Loucy (cell line): ENCODE results near the gene MXD4.
A peak's percentile ranks its signal among the peaks of the same experiment; 100 is the strongest.

Source experiments
- H2AFZ ChIP-seq: fragments of 200-600 bp; sonication (generic); 2 replicates; pipeline ENCODE4 v1.6.0; 2016; ENCODE audit warnings: antibody characterized with exemption, mild to moderate bottlenecking, low read length, moderate library complexity
- H3F3A ChIP-seq: fragments of 200-600 bp; 2 replicates; pipeline ENCODE4 v1.6.0; 2016; ENCODE audit warnings: antibody characterized with exemption, low read depth, mild to moderate bottlenecking
- H3K27me3 ChIP-seq: fragments of 200-600 bp; sonication (generic); 2 replicates; pipeline ENCODE4 v1.6.1; 2014; ENCODE audit warnings: low read length, mild to moderate bottlenecking; ENCODE audit not compliant: insufficient read depth, poor library complexity, severe bottlenecking
- H3K36me3 ChIP-seq: fragments of 200-600 bp; sonication (generic); 2 replicates; pipeline ENCODE4 v1.6.1; 2016; ENCODE audit warnings: low read length; ENCODE audit not compliant: insufficient read depth
- H3K4me1 ChIP-seq: fragments of 200-600 bp; sonication (generic); 2 replicates; pipeline ENCODE4 v1.5.1; 2014; ENCODE audit warnings: low read length, mild to moderate bottlenecking; ENCODE audit not compliant: insufficient read depth, poor library complexity, severe bottlenecking
- H3K4me2 ChIP-seq: fragments of 200-600 bp; sonication (generic); 2 replicates; pipeline ENCODE4 v1.6.0; 2014; ENCODE audit warnings: antibody characterized with exemption, low read length, low read depth, mild to moderate bottlenecking; ENCODE audit not compliant: poor library complexity, severe bottlenecking
- H3K4me3 ChIP-seq: fragments of 200-600 bp; sonication (generic); 2 replicates; pipeline ENCODE4 v1.5.1; 2014; ENCODE audit warnings: low read length, mild to moderate bottlenecking, mixed read lengths; ENCODE audit not compliant: poor library complexity, severe bottlenecking
- H3K79me2 ChIP-seq: fragments of 200-600 bp; sonication (generic); 2 replicates; pipeline ENCODE4 v1.6.1; 2014; ENCODE audit warnings: low read length; ENCODE audit not compliant: insufficient read depth
- H3K9ac ChIP-seq: fragments of 200-600 bp; sonication (generic); 2 replicates; pipeline ENCODE4 v1.6.0; 2014; ENCODE audit warnings: mild to moderate bottlenecking, low read depth, low read length, moderate library complexity; ENCODE audit not compliant: poor library complexity, severe bottlenecking
- H3K9me2 ChIP-seq: fragments of 200-600 bp; sonication (generic); replicated peaks from 2 replicates; pipeline ENCODE4 v1.6.1; 2016; ENCODE audit warnings: low read depth, low read length, mixed read lengths
- H3K9me3 ChIP-seq: fragments of 200-600 bp; sonication (generic); 2 replicates; pipeline ENCODE4 v1.6.1; 2014; ENCODE audit warnings: mild to moderate bottlenecking, antibody characterized with exemption, low read length, low read depth; ENCODE audit not compliant: insufficient read depth
- H4K20me1 ChIP-seq: fragments of 200-600 bp; sonication (generic); 2 replicates; pipeline ENCODE4 v1.6.0; 2014; ENCODE audit warnings: antibody characterized with exemption, low read length, mild to moderate bottlenecking; ENCODE audit not compliant: insufficient read depth, poor library complexity, severe bottlenecking
- CTCF ChIP-seq: fragments of 200-600 bp; sonication (generic); conservative IDR thresholded peaks from 2 replicates; pipeline ENCODE4 v1.5.1; 2014; ENCODE audit warnings: mild to moderate bottlenecking, antibody characterized with exemption, low read length
- EZH2phosphoT487 ChIP-seq: fragments of 200-600 bp; IDR thresholded peaks from 2 replicates; pipeline ENCODE4 v1.6.1; 2018; ENCODE audit warnings: antibody characterized with exemption, mild to moderate bottlenecking, moderate library complexity, borderline replicate concordance

The MXD4 gene

GRCh38 chr4:2274320-2275043, 12.6 kb upstream of the MXD4 start:
- no peaks in the 10 kb centered on the region for H3K9me3 ChIP-seq
- no peak overlapping the region for H3K4me2 ChIP-seq
- H2AFZ ChIP-seq, result no peak overlapping the region
- no peak overlapping the region for H3K9ac ChIP-seq
- H3K36me3 ChIP-seq, result no peaks in the 10 kb centered on the region
- no peaks in the 10 kb centered on the region for H3F3A ChIP-seq
- no peaks in the 10 kb centered on the region for H4K20me1 ChIP-seq
- no peaks in the 10 kb centered on the region for H3K9me2 ChIP-seq
- H3K4me1 ChIP-seq, result peaks cover 16% of the 10 kb centered on the region
- H3K4me3 ChIP-seq, result no peak overlapping the region
- TF ChIP-seq EZH2phosphoT487, result no peak
- no peak for TF ChIP-seq CTCF
- no peaks in the 10 kb centered on the region for H3K79me2 ChIP-seq
- no peaks in the 10 kb centered on the region for H3K27me3 ChIP-seq

DNA sequence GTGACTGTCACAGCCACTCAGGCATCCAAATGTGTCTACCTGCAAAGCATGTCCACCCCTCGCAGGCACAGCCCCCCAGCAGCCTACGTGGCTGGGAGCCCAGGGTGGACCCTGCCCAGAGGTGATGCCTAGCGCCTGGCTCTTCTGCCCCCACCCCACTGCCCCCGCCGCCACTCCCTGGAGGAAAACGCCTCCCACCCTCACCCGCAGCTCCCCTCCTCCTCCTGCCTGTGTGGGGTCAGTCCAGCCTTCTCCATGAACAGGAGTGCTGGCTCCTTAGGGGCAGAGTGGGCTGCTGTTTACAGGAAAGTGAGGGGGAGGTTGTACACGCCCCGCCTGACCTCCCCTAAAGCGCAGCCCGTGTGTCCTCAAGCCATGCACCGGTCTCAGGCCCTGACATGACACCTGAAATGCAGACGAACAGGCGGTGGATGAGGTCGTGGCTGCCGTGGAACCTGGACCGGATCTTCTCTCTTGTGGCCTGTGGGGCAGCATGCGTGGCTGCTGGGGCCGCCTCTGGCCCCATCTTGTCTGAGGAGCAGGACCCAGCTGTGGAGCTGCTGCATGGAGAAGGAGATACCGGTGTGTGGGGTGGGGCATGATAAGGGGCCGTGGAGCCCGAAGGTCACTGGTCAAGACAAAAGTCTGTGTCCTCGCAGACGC, 11.9 kb upstream of the MXD4 start:
- Histone ChIP-seq H3K79me2 (no peaks in the 10 kb centered on the region), H3K9me2 (no peaks in the 10 kb centered on the region), H3K4me3 (no peak overlapping the region), H3F3A (no peaks in the 10 kb centered on the region), H2AFZ (no peak overlapping the region), H3K36me3 (no peaks in the 10 kb centered on the region), H4K20me1 (no peaks in the 10 kb centered on the region), H3K9ac (no peak overlapping the region), H3K4me2 (no peak overlapping the region), H3K9me3 (no peaks in the 10 kb centered on the region), H3K27me3 (no peaks in the 10 kb centered on the region), H3K4me1 (peaks cover 16% of the 10 kb centered on the region)
- TF ChIP-seq CTCF (no peak), EZH2phosphoT487 (no peak)

- peak overlapping the region; percentile 37 for H3K9ac ChIP-seq
These were observed 11.3 kb upstream of the MXD4 start for GRCh38 chr4:2273221-2273620.

More at GRCh38 chr4:2273221-2273620, 11.3 kb upstream of the MXD4 start:
- H2AFZ ChIP-seq, result no peak overlapping the region; the same call in 1 of the 2 replicates
- H3K79me2 ChIP-seq, result no peaks in the 10 kb centered on the region
- H3K9me2 ChIP-seq, result no peaks in the 10 kb centered on the region
- H3K4me1 ChIP-seq, result peaks cover 16% of the 10 kb centered on the region
- no peaks in the 10 kb centered on the region for H3F3A ChIP-seq
- H4K20me1 ChIP-seq, result no peaks in the 10 kb centered on the region
- no peak overlapping the region for H3K4me3 ChIP-seq
- no peaks in the 10 kb centered on the region for H3K9me3 ChIP-seq
- TF ChIP-seq CTCF (no peak), EZH2phosphoT487 (no peak)
- H3K4me2 ChIP-seq, result peak overlapping the region; percentile 48
- H3K27me3 ChIP-seq, result no peaks in the 10 kb centered on the region
- no peaks in the 10 kb centered on the region for H3K36me3 ChIP-seq
